ENCODE data around the gene VPS36.

The VPS36 gene

DNA sequence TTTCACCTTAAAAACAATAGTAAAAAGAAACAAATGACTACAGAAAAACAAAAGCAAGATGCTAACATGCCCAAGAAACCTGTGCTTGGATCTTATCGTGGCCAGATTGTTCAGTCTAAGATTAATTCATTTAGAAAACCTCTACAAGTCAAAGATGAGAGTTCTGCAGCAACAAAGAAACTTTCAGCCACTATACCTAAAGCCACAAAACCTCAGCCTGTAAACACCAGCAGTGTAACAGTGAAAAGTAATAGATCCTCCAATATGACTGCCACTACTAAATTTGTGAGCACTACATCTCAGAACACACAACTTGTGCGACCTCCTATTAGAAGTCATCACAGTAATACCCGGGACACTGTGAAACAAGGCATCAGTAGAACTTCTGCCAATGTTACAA lies 10.8 kb upstream of the VPS36 start:
- no peak for DNase-seq
- H3K4me3 ChIP-seq (ENCODE audit: low read depth, low read length), result no peak overlapping the region

DNA sequence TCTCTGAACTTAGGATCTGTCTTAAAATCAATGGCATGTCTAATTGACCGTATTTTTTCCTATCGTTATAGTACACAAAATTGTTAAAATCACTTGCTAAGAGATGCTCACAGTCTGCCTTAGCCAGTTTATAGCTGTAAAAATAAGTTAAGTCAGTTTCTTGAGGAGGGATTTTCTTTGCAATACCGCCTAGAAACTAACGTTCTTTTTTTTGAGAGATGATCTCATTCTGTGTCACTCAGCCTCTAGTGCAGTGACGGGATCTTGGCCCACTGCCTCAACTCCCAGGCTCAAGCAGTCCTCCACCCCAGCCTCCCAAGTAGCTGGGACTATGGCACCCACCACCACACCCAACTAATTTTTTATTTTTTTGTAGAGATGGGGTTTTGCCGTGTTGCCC lies 9.2 kb upstream of the VPS36 start:
- Histone ChIP-seq H3K4me3 (ENCODE audit: low read depth, low read length) (no peak overlapping the region), H3K27ac (no peak overlapping the region), H3K9me3 (ENCODE audit: severe bottlenecking) (no peaks in the 10 kb centered on the region), H3K36me3 (peaks cover 32% of the 10 kb centered on the region), H3K27me3 (ENCODE audit: insufficient read depth, low read depth, severe bottlenecking) (no peaks in the 10 kb centered on the region)
- DNase-seq, result no peak
- TF ChIP-seq, protein P1, sequence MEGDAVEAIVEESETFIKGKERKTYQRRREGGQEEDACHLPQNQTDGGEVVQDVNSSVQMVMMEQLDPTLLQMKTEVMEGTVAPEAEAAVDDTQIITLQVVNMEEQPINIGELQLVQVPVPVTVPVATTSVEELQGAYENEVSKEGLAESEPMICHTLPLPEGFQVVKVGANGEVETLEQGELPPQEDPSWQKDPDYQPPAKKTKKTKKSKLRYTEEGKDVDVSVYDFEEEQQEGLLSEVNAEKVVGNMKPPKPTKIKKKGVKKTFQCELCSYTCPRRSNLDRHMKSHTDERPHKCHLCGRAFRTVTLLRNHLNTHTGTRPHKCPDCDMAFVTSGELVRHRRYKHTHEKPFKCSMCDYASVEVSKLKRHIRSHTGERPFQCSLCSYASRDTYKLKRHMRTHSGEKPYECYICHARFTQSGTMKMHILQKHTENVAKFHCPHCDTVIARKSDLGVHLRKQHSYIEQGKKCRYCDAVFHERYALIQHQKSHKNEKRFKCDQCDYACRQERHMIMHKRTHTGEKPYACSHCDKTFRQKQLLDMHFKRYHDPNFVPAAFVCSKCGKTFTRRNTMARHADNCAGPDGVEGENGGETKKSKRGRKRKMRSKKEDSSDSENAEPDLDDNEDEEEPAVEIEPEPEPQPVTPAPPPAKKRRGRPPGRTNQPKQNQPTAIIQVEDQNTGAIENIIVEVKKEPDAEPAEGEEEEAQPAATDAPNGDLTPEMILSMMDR (IDR thresholded peaks at IDR 0.05; ENCODE audit: low read depth, low read length), result no peak

More for the DNA sequence above, 10.8 kb upstream of the VPS36 start:
- Histone ChIP-seq H3K27ac (no peak overlapping the region), H3K36me3 (peaks cover 38% of the 10 kb centered on the region), H3K9me3 (ENCODE audit: severe bottlenecking) (no peaks in the 10 kb centered on the region), H3K27me3 (ENCODE audit: insufficient read depth, low read depth, severe bottlenecking) (no peaks in the 10 kb centered on the region)
- TF ChIP-seq, protein P1 (IDR thresholded peaks at IDR 0.05; ENCODE audit: low read depth, low read length), result no peak

DNA sequence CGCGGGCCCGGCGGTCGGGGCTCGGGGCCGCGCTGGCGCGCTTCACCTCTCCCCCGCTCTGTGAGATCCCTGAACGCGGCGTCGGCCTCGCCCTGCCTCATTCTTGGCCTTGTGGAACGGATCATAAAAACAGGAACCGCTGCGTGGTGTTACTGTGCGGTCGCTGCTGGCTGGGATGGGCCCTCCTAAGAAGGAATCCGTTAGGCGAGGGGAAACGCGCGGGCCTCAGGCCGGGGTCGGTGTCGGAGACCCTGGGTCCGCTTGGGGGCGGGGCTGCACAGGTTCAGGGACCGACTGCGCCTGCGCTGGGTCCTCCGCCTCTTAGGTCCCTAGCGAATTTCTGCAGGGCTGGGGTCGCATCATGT lies 5.2 kb upstream of the VPS36 start:
- TF ChIP-seq, protein P1 (IDR thresholded peaks at IDR 0.05; ENCODE audit: low read depth, low read length), result no peak
- DNase-seq, result peak; percentile 75
- peaks cover 18% of the 10 kb centered on the region for H3K36me3 ChIP-seq
- peak overlapping the region; percentile 61 for H3K4me3 ChIP-seq (ENCODE audit: low read depth, low read length)
- no peaks in the 10 kb centered on the region for H3K27me3 ChIP-seq (ENCODE audit: insufficient read depth, low read depth, severe bottlenecking)
- no peaks in the 10 kb centered on the region for H3K9me3 ChIP-seq (ENCODE audit: severe bottlenecking)
- peak overlapping the region; percentile 95 for H3K27ac ChIP-seq

- DNase-seq, result peak; percentile 91
- Histone ChIP-seq H3K9me3 (ENCODE audit: severe bottlenecking) (no peaks in the 10 kb centered on the region), H3K27me3 (ENCODE audit: insufficient read depth, low read depth, severe bottlenecking) (no peaks in the 10 kb centered on the region), H3K27ac (peak within 1 kb of the TSS; percentile 95), H3K4me3 (ENCODE audit: low read depth, low read length) (peak within 1 kb of the TSS; percentile 61), H3K36me3 (peaks cover 18% of the 10 kb centered on the region)
- TF ChIP-seq, protein P1 (IDR thresholded peaks at IDR 0.05; ENCODE audit: low read depth, low read length), result no peak
Observed at GRCh38 chr13:52454820-52455676, 4.6 kb upstream of the VPS36 start, which contains the start of gene CKAP2. TSS of gene CKAP2 (plus strand) at chr13:52455478. CDS start at chr13:52455557, 79 bp downstream.

- Histone ChIP-seq H3K27ac (peak overlapping the region; percentile 95), H3K9me3 (ENCODE audit: severe bottlenecking) (no peaks in the 10 kb centered on the region), H3K27me3 (ENCODE audit: insufficient read depth, low read depth, severe bottlenecking) (no peaks in the 10 kb centered on the region), H3K4me3 (ENCODE audit: low read depth, low read length) (peak overlapping the region; percentile 61), H3K36me3 (peaks cover 12% of the 10 kb centered on the region)
- TF ChIP-seq, protein P1 (IDR thresholded peaks at IDR 0.05; ENCODE audit: low read depth, low read length), result no peak
- DNase-seq, result no peak
Observed at GRCh38 chr13:52454459-52454819, 4.0 kb upstream of the VPS36 start.
